HEK293 (cell line): ENCODE measurements around the gene NFKBIE.

Source experiments
- CTCF ChIA-PET: fragments of 350-600 bp; formaldehyde crosslinking; extraction: SDS; loops from one replicate; lab custom pipeline; 2021; ENCODE audit warnings: antibody characterized with exemption; lab: Yijun Ruan, JAX
- POLR2A ChIA-PET: fragments of 300-600 bp; formaldehyde crosslinking; extraction: SDS; loops from one replicate; lab custom pipeline; 2020; ENCODE audit warnings: antibody characterized with exemption, inconsistent platforms; lab: Yijun Ruan, JAX
- H3K27ac ChIP-seq: fragments of 200-500 bp; sonication (Bioruptor generic); 2 replicates; pipeline ENCODE4 v1.5.1; 2014; ENCODE audit warnings: low read depth, low read length, control low read depth, inconsistent platforms; ENCODE audit errors: extremely low read depth
- H3K36me3 ChIP-seq, 2 experiments: fragments of 200-500 bp in 1 of 2; sonication (Bioruptor generic) in 1 of 2; 1 replicate in 1 of 2; 2 replicates in 1 of 2; pipeline ENCODE4 v1.5.1; 2014 to 2017; ENCODE audit warnings: inconsistent platforms in 2 of 2, low read length in 2 of 2; ENCODE audit not compliant: control insufficient read depth in 2 of 2, insufficient read depth in 1 of 2
- H3K4me1 ChIP-seq: fragments of 200-500 bp; sonication (Bioruptor generic); 2 replicates; pipeline ENCODE4 v1.5.1; 2014; ENCODE audit warnings: mild to moderate bottlenecking, low read length, inconsistent platforms; ENCODE audit not compliant: control insufficient read depth, insufficient read depth
- H3K4me3 ChIP-seq: 2 replicates; pipeline ENCODE4 v1.5.1; 2011; ENCODE audit warnings: low read depth, mild to moderate bottlenecking, control low read depth, low read length, moderate library complexity
- H3K9me3 ChIP-seq: fragments of 200-500 bp; sonication (Bioruptor generic); 2 replicates; pipeline ENCODE4 v1.5.1; 2014; ENCODE audit warnings: low read depth, low read length, inconsistent platforms; ENCODE audit not compliant: control insufficient read depth, insufficient read depth
- BCL11A ChIP-seq: fragments of 450-650 bp; formaldehyde crosslinking; IDR thresholded peaks from 2 replicates; pipeline ENCODE4 v1.5.1; 2016; ENCODE audit warnings: low read depth, missing biosample characterization, missing genetic modification characterization
- EGR2 ChIP-seq: fragments of 450-650 bp; formaldehyde crosslinking; IDR thresholded peaks from 2 replicates; pipeline ENCODE4 v1.5.1; 2016; ENCODE audit warnings: low read depth, missing biosample characterization, missing genetic modification characterization
- GFI1B ChIP-seq: fragments of 450-650 bp; formaldehyde crosslinking; IDR thresholded peaks from 2 replicates; pipeline ENCODE4 v1.5.1; 2016; ENCODE audit warnings: missing biosample characterization, missing genetic modification characterization
- GLI4 ChIP-seq: fragments of 450-650 bp; formaldehyde crosslinking; IDR thresholded peaks from 2 replicates; pipeline ENCODE4 v1.5.1; 2016; ENCODE audit warnings: missing biosample characterization, missing genetic modification characterization
- IKZF3 ChIP-seq: fragments of 450-650 bp; IDR thresholded peaks from 2 replicates; pipeline ENCODE4 v1.5.0; 2018; ENCODE audit warnings: missing biosample characterization, mild to moderate bottlenecking, missing genetic modification characterization, moderate library complexity
- PRDM10 ChIP-seq: fragments of 450-650 bp; formaldehyde crosslinking; IDR thresholded peaks from 2 replicates; pipeline ENCODE4 v1.5.1; 2016; ENCODE audit warnings: missing biosample characterization, missing genetic modification characterization
- SCRT2 ChIP-seq: fragments of 450-650 bp; formaldehyde crosslinking; IDR thresholded peaks from 2 replicates; pipeline ENCODE4 v1.5.1; 2016; ENCODE audit warnings: missing biosample characterization, missing genetic modification characterization
- SP2 ChIP-seq: fragments of 450-650 bp; formaldehyde crosslinking; IDR thresholded peaks from 2 replicates; pipeline ENCODE4 v1.5.1; 2016; ENCODE audit warnings: missing biosample characterization, missing genetic modification characterization
- TCF7L2 ChIP-seq: IDR thresholded peaks from 2 replicates; pipeline ENCODE4 v1.6.1; 2011; ENCODE audit warnings: low read depth, mild to moderate bottlenecking, inconsistent platforms, low read length, moderate library complexity, borderline replicate concordance
- ZBTB20 ChIP-seq: fragments of 450-650 bp; formaldehyde crosslinking; IDR thresholded peaks from 2 replicates; pipeline ENCODE4 v1.5.1; 2016; ENCODE audit warnings: missing biosample characterization, missing genetic modification characterization
- ZFHX2 ChIP-seq: fragments of 450-650 bp; formaldehyde crosslinking; conservative IDR thresholded peaks from 2 replicates; pipeline ENCODE4 v1.5.1; 2016; ENCODE audit warnings: missing biosample characterization, missing genetic modification characterization
- ZFP69B ChIP-seq: fragments of 450-650 bp; formaldehyde crosslinking; IDR thresholded peaks from 2 replicates; pipeline ENCODE4 v1.5.1; 2016; ENCODE audit warnings: missing biosample characterization, missing genetic modification characterization
- ZNF174 ChIP-seq: fragments of 450-650 bp; formaldehyde crosslinking; IDR thresholded peaks from 2 replicates; pipeline ENCODE4 v1.5.0; 2017; ENCODE audit warnings: missing biosample characterization, mild to moderate bottlenecking, missing genetic modification characterization
- ZNF324 ChIP-seq: fragments of 450-650 bp; formaldehyde crosslinking; IDR thresholded peaks from 2 replicates; pipeline ENCODE4 v1.5.1; 2016; ENCODE audit warnings: missing biosample characterization, missing genetic modification characterization
- ZNF354C ChIP-seq: fragments of 450-650 bp; formaldehyde crosslinking; IDR thresholded peaks from 2 replicates; pipeline ENCODE4 v1.5.1; 2016; ENCODE audit warnings: missing biosample characterization, missing genetic modification characterization, low read depth, borderline replicate concordance
- ZNF37A ChIP-seq: fragments of 450-650 bp; IDR thresholded peaks from 2 replicates; pipeline ENCODE4 v1.5.1; 2018; ENCODE audit warnings: missing biosample characterization, missing genetic modification characterization
- ZNF433 ChIP-seq: fragments of 450-650 bp; formaldehyde crosslinking; IDR thresholded peaks from 2 replicates; pipeline ENCODE4 v1.5.1; 2016; ENCODE audit warnings: missing biosample characterization, missing genetic modification characterization, low read depth
- ZNF544 ChIP-seq: fragments of 450-650 bp; formaldehyde crosslinking; IDR thresholded peaks from 2 replicates; pipeline ENCODE4 v1.5.0; 2017; ENCODE audit warnings: missing biosample characterization, missing genetic modification characterization
- ZNF560 ChIP-seq: fragments of 450-650 bp; formaldehyde crosslinking; IDR thresholded peaks from 2 replicates; pipeline ENCODE4 v1.5.1; 2017; ENCODE audit warnings: missing biosample characterization, missing genetic modification characterization, borderline replicate concordance
- ZNF600 ChIP-seq: fragments of 450-650 bp; formaldehyde crosslinking; IDR thresholded peaks from 2 replicates; pipeline ENCODE4 v1.5.1; 2016; ENCODE audit warnings: missing biosample characterization, missing genetic modification characterization
- ZNF677 ChIP-seq: fragments of 450-650 bp; IDR thresholded peaks from 2 replicates; pipeline ENCODE4 v1.5.0; 2018; ENCODE audit warnings: missing biosample characterization, mild to moderate bottlenecking, missing genetic modification characterization, moderate library complexity
- ZNF785 ChIP-seq: fragments of 450-650 bp; formaldehyde crosslinking; IDR thresholded peaks from 2 replicates; pipeline ENCODE4 v1.5.1; 2016; ENCODE audit warnings: missing biosample characterization, missing genetic modification characterization
- ZSCAN5A ChIP-seq: fragments of 450-650 bp; formaldehyde crosslinking; IDR thresholded peaks from 2 replicates; pipeline ENCODE4 v1.5.1; 2016; ENCODE audit warnings: missing biosample characterization, missing genetic modification characterization
- TF ChIP-seq, protein P1 (sequence below): fragments of 450-650 bp; formaldehyde crosslinking; IDR thresholded peaks from 2 replicates; pipeline ENCODE4 v1.5.1; 2016; ENCODE audit warnings: missing biosample characterization, missing genetic modification characterization

NFKBIE gene

GRCh38 chr6:44263354-44264100 is 1.8 kb downstream of the NFKBIE start (continued):
- no peak for TF ChIP-seq ZNF433
- TF ChIP-seq ZFHX2 (tag by site-specific recombination) = peak; percentile 86

GRCh38 chr6:44262467-44263353 is 2.6 kb downstream of the NFKBIE start:
- CTCF ChIA-PET = interaction anchor here (0.6 to 2.6 kb wide), 7 partner anchors 9 to 540 kb away, joined by 3 to 9 read pairs (median 4); partner anchors contain the start of gene AARS2
- peaks cover 4% of the 10 kb centered on the region; the same call in 1 of the 2 replicates for H3K4me1 ChIP-seq
- H3K4me3 ChIP-seq = no peak overlapping the region
- peak; percentile 82 for TF ChIP-seq EGR2 (tag by site-specific recombination)
- peak; percentile 86 for TF ChIP-seq ZFHX2 (tag by site-specific recombination)
- no peak for TF ChIP-seq ZSCAN5A (tag by site-specific recombination)
- TF ChIP-seq SCRT2 (tag by site-specific recombination) = no peak
- no peaks in the 10 kb centered on the region for H3K9me3 ChIP-seq
- H3K36me3 ChIP-seq = peaks cover 0 to 30% of the 10 kb centered on the region in 2 experiments; a peak in 1 of 3 replicates
- H3K27ac ChIP-seq = no peak overlapping the region
- POLR2A ChIA-PET = interaction anchor here (0.6 to 1.9 kb wide), 3 partner anchors 10 to 40 kb away, joined by 4 to 17 read pairs (median 6); partner anchors contain the start of genes HSP90AB1 and SLC29A1

DNA sequence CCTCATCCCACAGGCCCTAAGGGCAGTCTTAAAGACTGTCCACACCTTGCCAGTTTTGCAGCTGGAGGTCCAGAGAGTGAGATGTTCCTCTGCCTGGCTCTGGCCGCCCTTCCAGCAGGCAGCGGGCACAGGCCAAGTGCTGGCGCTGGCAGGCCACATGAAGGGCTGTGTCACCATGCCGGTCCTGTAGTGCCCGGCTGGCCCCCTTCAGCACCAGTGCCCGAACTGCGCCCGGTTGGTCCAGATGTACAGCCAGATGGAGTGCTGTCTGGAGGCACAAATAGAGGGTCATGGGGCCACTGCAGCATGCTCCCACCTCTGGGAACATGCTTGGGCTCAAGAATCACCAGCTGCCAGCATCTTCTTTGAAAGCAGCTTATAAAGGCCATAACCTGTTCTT is 3.8 kb downstream of the NFKBIE start:
- CTCF ChIA-PET = interaction anchor here (0.5 to 2.6 kb wide), 9 partner anchors 8 to 1483 kb away, joined by 3 to 9 read pairs (median 4); partner anchors contain the start of gene AARS2
- no peak overlapping the region for H3K4me3 ChIP-seq
- H3K36me3 ChIP-seq = peaks cover 0 to 30% of the 10 kb centered on the region in 2 experiments; a peak in 1 of 3 replicates

More for the DNA sequence above, 3.8 kb downstream of the NFKBIE start:
- H3K4me1 ChIP-seq = peaks cover 4% of the 10 kb centered on the region; the same call in 1 of the 2 replicates
- POLR2A ChIA-PET = interaction anchor here (1.1 to 1.9 kb wide), 2 partner anchors 15 to 38 kb away, joined by 6 to 17 read pairs; partner anchors contain the start of genes HSP90AB1 and SLC29A1
- H3K9me3 ChIP-seq = no peaks in the 10 kb centered on the region
- no peak for TF ChIP-seq ZNF600 (tag by site-specific recombination)
- TF ChIP-seq ZNF37A (tag by site-specific recombination) = no peak
- TF ChIP-seq SP2 = no peak
- TF ChIP-seq ZNF785 (tag by site-specific recombination) = no peak
- TF ChIP-seq ZNF174 (tag by site-specific recombination) = no peak
- TF ChIP-seq ZNF544 (tag by site-specific recombination) = no peak
- no peak for TF ChIP-seq IKZF3 (tag by site-specific recombination)
- no peak for TF ChIP-seq TCF7L2
- no peak for TF ChIP-seq ZNF354C (tag by site-specific recombination)
- TF ChIP-seq ZNF324 = no peak
- no peak for TF ChIP-seq PRDM10
- no peak for TF ChIP-seq ZBTB20
- TF ChIP-seq GFI1B (tag by site-specific recombination) = no peak
- no peak for TF ChIP-seq ZNF560 (tag by site-specific recombination)
- TF ChIP-seq GLI4 = no peak
- no peak for TF ChIP-seq ZNF677 (tag by site-specific recombination)
- no peak for TF ChIP-seq ZFP69B (tag by site-specific recombination)
- TF ChIP-seq BCL11A (tag by site-specific recombination) = no peak
- TF ChIP-seq, protein P1, sequence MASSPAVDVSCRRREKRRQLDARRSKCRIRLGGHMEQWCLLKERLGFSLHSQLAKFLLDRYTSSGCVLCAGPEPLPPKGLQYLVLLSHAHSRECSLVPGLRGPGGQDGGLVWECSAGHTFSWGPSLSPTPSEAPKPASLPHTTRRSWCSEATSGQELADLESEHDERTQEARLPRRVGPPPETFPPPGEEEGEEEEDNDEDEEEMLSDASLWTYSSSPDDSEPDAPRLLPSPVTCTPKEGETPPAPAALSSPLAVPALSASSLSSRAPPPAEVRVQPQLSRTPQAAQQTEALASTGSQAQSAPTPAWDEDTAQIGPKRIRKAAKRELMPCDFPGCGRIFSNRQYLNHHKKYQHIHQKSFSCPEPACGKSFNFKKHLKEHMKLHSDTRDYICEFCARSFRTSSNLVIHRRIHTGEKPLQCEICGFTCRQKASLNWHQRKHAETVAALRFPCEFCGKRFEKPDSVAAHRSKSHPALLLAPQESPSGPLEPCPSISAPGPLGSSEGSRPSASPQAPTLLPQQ (tag by site-specific recombination) = no peak
- H3K27ac ChIP-seq = no peak overlapping the region
